Spinal cord (tissue), 10 donors: ENCODE results near the gene ENTREP3. TPM values are rescaled to one million over a fixed set of nuclear protein-coding genes. Genes with fewer than 3 reads are reported as not detected.
"Not testable (repeated sequence)": the region's sequence is repeated elsewhere in the genome, so short reads cannot be mapped to it uniquely, and the experiment has no call there.

Experiments used
- DNase-seq, 6 donors: peaks; one replicate each; pipeline versions ENCODE4 v3.0.0 to v3.0.0-alpha.2; 2013 to 2015; ENCODE audit warnings: low spot score in 6 of 6, low read depth in 4 of 6
- H3K27ac ChIP-seq: one replicate; pipeline ENCODE4 v1.5.1; 2013; ENCODE audit warnings: low read depth, low read length, control low read depth
- H3K27me3 ChIP-seq: one replicate; pipeline ENCODE4 v1.6.1; 2013; ENCODE audit warnings: low read length; ENCODE audit not compliant: control insufficient read depth, insufficient read depth
- H3K36me3 ChIP-seq: one replicate; pipeline ENCODE4 v1.6.1; 2013; ENCODE audit warnings: low read length; ENCODE audit not compliant: control insufficient read depth, insufficient read depth
- H3K4me1 ChIP-seq: one replicate; pipeline ENCODE4 v1.6.1; 2013; ENCODE audit warnings: low read length; ENCODE audit not compliant: control insufficient read depth, insufficient read depth
- H3K4me3 ChIP-seq: one replicate; pipeline ENCODE4 v1.5.1; 2013; ENCODE audit warnings: low read depth, low read length, control low read depth
- H3K9me3 ChIP-seq: one replicate; pipeline ENCODE4 v1.6.1; 2013; ENCODE audit warnings: low read length; ENCODE audit not compliant: control insufficient read depth, insufficient read depth
- WGBS: methylation state at CpG from one replicate; pipeline ENCODE4 v1.1.5; 2013; ENCODE audit warnings: missing lambda C conversion rate; ENCODE audit not compliant: insufficient coverage; 5-methylcytosine and 5-hydroxymethylcytosine counted together
- polyA plus RNA-seq, 2 donors: library from polyadenylated mRNA; unstranded; fragments of 120-200 nt; gene quantifications; one replicate each; pipeline ENCODE4 v1.2.1, GENCODE V29; 2013; ENCODE audit not compliant: insufficient read length in 2 of 2
- total RNA-seq, 2 donors: library from RNA; depleted of rRNA in 1 of 2; stranded (reverse); fragments of 120-200 nt in 1 of 2; fragments of >200 nt in 1 of 2; gene quantifications; one replicate each; pipeline versions ENCODE4 v1.2.3 to v1.2.4, GENCODE V29; 2013 to 2014
- donor health status: healthy.

ENTREP3 gene
- total and polyA plus RNA-seq, 4 donors = 8.5 to 42.5 (median 20.2) TPM

- DNase-seq = peak in 1 of 6 donors; percentile 27
- H3K27ac ChIP-seq = peak overlapping the region; percentile 88
- H3K27me3 ChIP-seq = no peaks in the 10 kb centered on the region
- H3K36me3 ChIP-seq = peaks cover 6% of the 10 kb centered on the region
- 82% methylated on average over 5 of the region's 9 CpGs for WGBS
- peak overlapping the region; percentile 72 for H3K4me3 ChIP-seq
- H3K9me3 ChIP-seq = no peaks in the 10 kb centered on the region
- peaks cover 33% of the 10 kb centered on the region for H3K4me1 ChIP-seq
Observed at GRCh38 chr1:155228096-155228427, 27.2 kb downstream of the ENTREP3 start.

- Histone ChIP-seq H3K27me3 (no peaks in the 10 kb centered on the region), H3K36me3 (peaks cover 6% of the 10 kb centered on the region), H3K9me3 (no peaks in the 10 kb centered on the region), H3K4me3 (peak overlapping the region; percentile 72), H3K27ac (peak overlapping the region; percentile 88), H3K4me1 (peaks cover 29% of the 10 kb centered on the region)
- WGBS = 0% methylated on average over 30 of the region's 42 CpGs
- peak; percentile 98 to 100 (median 100) for DNase-seq
Observed at GRCh38 chr1:155227261-155228095, 27.8 kb downstream of the ENTREP3 start.

- Histone ChIP-seq H3K4me3 (peak overlapping the region; percentile 72), H3K36me3 (peaks cover 6% of the 10 kb centered on the region), H3K27ac (peak overlapping the region; percentile 88), H3K27me3 (no peaks in the 10 kb centered on the region), H3K4me1 (peaks cover 23% of the 10 kb centered on the region), H3K9me3 (no peaks in the 10 kb centered on the region)
- DNase-seq = peak in 2 of 6 donors; percentile 72 to 79
- 0% methylated on average over 13 of the region's 19 CpGs for WGBS
Observed at GRCh38 chr1:155226910-155227260, 28.4 kb downstream of the ENTREP3 start.

GRCh38 chr1:155226188-155226909, 28.9 kb downstream of the ENTREP3 start:
- Histone ChIP-seq H3K9me3 (no peaks in the 10 kb centered on the region), H3K36me3 (peaks cover 6% of the 10 kb centered on the region), H3K4me1 (peaks cover 23% of the 10 kb centered on the region), H3K27ac (peak overlapping the region; percentile 88), H3K4me3 (peak overlapping the region; percentile 72), H3K27me3 (no peaks in the 10 kb centered on the region)
- 0% methylated on average over 7 of the region's 7 CpGs for WGBS
- DNase-seq = peak in 2 of 6 donors; percentile 88 to 95

GRCh38 chr1:155225404-155225759, 29.9 kb downstream of the ENTREP3 start:
- WGBS = 92% methylated on average over 3 of the region's 8 CpGs
- H3K36me3 ChIP-seq, H3K27ac ChIP-seq, DNase-seq, H3K27me3 ChIP-seq, H3K4me3 ChIP-seq, H3K9me3 ChIP-seq: not testable (repeated sequence)
- peaks cover 23% of the 10 kb centered on the region for H3K4me1 ChIP-seq

- Histone ChIP-seq H3K4me1 (peaks cover 28% of the 10 kb centered on the region), H3K27ac (no peak overlapping the region), H3K9me3 (no peaks in the 10 kb centered on the region), H3K36me3 (peaks cover 6% of the 10 kb centered on the region), H3K4me3 (no peak overlapping the region), H3K27me3 (no peaks in the 10 kb centered on the region)
- 80% methylated on average over 1 of the region's 7 CpGs for WGBS
- no peak for DNase-seq
Observed at GRCh38 chr1:155223047-155223446, 32.2 kb downstream of the ENTREP3 start.

- WGBS = 100% methylated on average over 3 of the region's 10 CpGs
- peaks cover 15% of the 10 kb centered on the region for H3K36me3 ChIP-seq
- H3K4me3 ChIP-seq, H3K9me3 ChIP-seq, H3K27me3 ChIP-seq, H3K27ac ChIP-seq, DNase-seq: not testable (repeated sequence)
- H3K4me1 ChIP-seq = peaks cover 11% of the 10 kb centered on the region
Observed at GRCh38 chr1:155220211-155220965, 34.9 kb downstream of the ENTREP3 start.

- Histone ChIP-seq H3K9me3 (no peaks in the 10 kb centered on the region), H3K27ac (peak overlapping the region; percentile 36), H3K4me1 (peaks cover 8% of the 10 kb centered on the region), H3K27me3 (no peaks in the 10 kb centered on the region), H3K4me3 (no peak overlapping the region), H3K36me3 (peaks cover 17% of the 10 kb centered on the region)
- WGBS = 20% methylated on average over 1 of the region's 1 CpG
- DNase-seq = peak in 2 of 6 donors; percentile 61 to 90
Observed at GRCh38 chr1:155219592-155220031, 35.7 kb downstream of the ENTREP3 start.

GRCh38 chr1:155218854-155219591, 36.3 kb downstream of the ENTREP3 start:
- 22% methylated on average over 1 of the region's 7 CpGs for WGBS
- peak overlapping the region; percentile 36 for H3K27ac ChIP-seq
- H3K9me3 ChIP-seq = no peaks in the 10 kb centered on the region
- H3K4me3 ChIP-seq = peak overlapping the region; percentile 11
- DNase-seq = peak in 3 of 6 donors; percentile 80 to 97 (median 94)
- no peaks in the 10 kb centered on the region for H3K27me3 ChIP-seq
- peaks cover 14% of the 10 kb centered on the region for H3K36me3 ChIP-seq
- peaks cover 8% of the 10 kb centered on the region for H3K4me1 ChIP-seq
